NCI-H446 (cell line): ENCODE measurements around the gene OR4D6.
A peak's percentile ranks its signal among the peaks of the same experiment; 100 is the strongest.
"Not testable (repeated sequence)": the region's sequence is repeated elsewhere in the genome, so short reads cannot be mapped to it uniquely, and the experiment has no call there.

ENCODE experiments used
- DNase-seq, 2 experiments: peaks; one replicate each; lab custom pipeline; 2025; lab: John Stamatoyannopoulos, UW

Gene OR4D6

DNA sequence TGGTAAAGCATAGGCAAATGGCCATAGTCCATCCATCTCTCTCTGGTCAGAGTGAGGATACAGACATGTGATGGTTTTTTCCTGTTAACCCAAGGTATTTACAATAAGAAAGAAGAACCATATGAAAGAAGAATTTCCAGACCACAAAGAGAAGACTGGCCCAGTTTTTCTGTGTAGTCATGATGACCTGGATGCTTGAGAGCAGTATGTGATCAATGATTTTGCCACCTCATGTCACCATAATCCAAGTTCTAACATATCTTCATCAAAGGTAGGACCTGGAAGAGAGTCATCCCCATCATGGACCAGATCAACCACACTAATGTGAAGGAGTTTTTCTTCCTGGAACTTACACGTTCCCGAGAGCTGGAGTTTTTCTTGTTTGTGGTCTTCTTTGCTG, at the start of gene OR4D6:
Gene OR4D6 (plus strand): TSS at position 301 of the 400 bp plus-strand sequence. CDS start 0 bp downstream, at position 301.
- no peak for DNase-seq

DNA sequence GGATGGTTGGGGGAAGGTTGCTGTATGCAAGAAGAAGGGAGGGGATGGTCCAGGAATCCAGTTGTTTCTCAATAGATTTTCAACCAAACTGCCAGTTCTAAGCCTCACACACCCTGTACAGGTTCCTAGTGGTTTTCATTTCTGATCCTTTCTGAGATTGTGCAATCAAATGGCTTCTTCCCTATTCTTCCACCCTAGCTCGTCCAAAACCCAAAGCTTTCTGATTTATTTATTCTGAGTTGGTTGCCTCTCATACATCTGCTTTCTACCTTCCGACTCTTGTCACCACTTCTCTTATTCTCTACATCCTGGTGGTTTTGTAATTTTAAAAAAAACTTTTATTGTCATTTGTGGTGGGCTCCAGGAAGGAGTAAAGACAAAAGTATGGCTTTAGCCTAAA, 43.1 kb upstream of the OR4D6 start:
- DNase-seq = no peak

- no peak for DNase-seq
These were observed 41.6 kb upstream of the OR4D6 start for GRCh38 chr11:59415111-59415510.

DNA sequence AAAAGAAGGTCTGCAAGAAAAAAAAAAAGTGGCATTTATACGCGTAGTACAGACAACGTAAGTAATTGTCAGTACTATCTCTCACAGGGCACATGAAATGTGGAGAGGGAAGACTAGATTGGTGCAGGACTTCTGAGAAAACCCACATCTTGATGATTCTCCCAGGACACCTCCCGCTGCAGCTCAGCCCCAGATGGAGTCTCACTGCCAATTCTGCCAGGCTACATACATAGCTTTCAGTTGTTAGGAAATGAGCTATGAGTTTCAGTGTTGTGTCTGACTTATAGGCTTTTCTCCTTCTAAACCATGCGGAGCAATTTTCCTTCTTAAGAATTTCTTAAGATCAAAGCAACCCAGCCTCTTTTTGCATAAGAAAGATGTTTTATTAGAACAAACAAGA, 40.1 kb upstream of the OR4D6 start:
- DNase-seq = peak in 1 of 2 experiments; percentile 42

GRCh38 chr11:59417023-59417422, 39.7 kb upstream of the OR4D6 start:
- peak in 1 of 2 experiments; percentile 30 for DNase-seq

DNA sequence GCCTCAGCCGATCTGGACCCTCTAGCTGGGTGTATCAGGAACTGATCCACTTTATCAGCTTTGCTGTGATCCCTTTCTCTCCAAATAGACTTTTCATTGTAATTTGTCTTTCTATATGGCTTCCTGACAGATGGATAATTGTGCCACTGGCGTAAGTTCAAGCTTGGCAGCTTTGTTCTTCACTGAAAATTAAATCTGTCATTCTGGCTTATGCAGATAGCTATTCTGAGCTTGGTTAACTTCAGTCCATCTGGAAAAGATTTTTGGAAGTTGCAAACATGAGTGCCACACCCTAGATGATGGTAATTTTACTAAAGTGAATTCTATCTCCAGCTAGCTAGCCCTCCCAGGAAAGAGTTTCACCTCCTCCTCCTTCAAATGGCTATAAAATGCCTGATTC, 38.6 kb upstream of the OR4D6 start:
- peak; percentile 88 to 93 for DNase-seq

DNA sequence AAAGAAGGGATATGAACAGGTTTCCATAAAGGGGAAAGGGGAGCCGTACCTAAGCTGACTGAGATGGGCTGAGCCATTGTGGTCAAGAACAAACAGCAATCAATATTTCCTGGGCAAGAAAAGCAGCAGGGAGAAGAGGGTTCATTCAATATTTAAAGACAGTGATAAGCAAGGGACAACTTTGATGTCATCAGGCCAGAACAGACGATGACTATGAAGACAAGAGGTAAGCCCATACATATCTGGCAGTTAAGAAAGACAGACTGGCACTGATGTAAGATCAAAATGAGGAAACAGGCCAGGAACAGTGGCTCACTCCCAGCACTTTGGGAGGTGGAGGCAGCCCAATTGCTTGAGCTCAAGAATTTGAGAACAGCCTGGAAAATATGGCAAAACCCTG, 32.9 kb upstream of the OR4D6 start:
- DNase-seq = no peak

GRCh38 chr11:59425131-59425530, 31.6 kb upstream of the OR4D6 start:
- no peak for DNase-seq

GRCh38 chr11:59426361-59427067, 30.2 kb upstream of the OR4D6 start, which contains the start of gene OR5A2:
Gene OR5A2 (minus strand): TSS chr11:59426413. CDS start chr11:59422953, 3,460 bp downstream.
- DNase-seq = peak; percentile 32 to 54

GRCh38 chr11:59427068-59427382, 29.7 kb upstream of the OR4D6 start:
- DNase-seq = no peak

- DNase-seq = peak; percentile 78 to 83
These were observed 26.7 kb upstream of the OR4D6 start for GRCh38 chr11:59429924-59430516.

DNA sequence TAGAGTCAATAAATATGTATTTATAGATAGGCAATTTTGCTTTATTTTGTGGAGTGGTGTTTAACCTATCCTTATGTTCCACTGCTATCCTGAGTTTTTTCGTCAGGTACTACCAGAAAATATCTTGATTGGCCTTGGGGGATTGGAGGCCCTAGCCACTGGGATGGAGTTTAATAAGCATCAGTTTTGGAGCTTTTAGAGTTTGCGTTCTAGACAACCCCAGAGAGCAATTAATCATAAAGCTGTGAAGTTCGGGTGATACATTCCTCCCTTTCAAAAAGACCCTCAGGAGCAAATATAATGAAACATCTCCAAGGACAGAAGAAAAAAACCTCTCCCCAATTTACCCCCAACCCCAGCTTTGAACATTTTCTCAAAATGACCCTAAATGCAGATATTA, 20.6 kb upstream of the OR4D6 start, which contains the start of gene OR5A1:
Gene OR5A1 (plus strand): TSS at position 301 of the 400 bp plus-strand sequence. CDS start 6,700 bp downstream, outside the sequence.
- DNase-seq = no peak

GRCh38 chr11:59437770-59438169, 19.0 kb upstream of the OR4D6 start:
- DNase-seq = peak in 1 of 2 experiments; percentile 17

DNA sequence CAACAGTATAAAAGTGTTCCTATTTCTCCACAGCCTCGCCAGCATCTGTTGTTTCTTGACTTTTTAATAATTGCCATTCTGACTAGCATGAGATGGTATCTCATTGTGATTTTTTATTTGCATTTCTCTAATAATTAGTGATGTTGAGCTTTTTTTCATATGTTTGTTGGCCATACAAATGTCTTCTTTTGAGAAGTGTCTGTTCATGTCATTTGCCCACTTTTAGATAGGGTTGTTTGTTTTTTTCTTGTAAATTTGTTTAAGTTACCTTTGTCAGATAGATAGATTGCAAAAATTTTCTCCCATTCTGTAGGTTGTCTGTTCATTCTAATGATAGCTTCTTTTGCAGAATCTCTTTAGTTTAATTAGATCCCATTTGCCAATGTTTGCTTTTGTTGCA, 11.1 kb upstream of the OR4D6 start:
- not testable (repeated sequence) for DNase-seq

GRCh38 chr11:59448484-59448883, 8.3 kb upstream of the OR4D6 start:
- DNase-seq = no peak

- DNase-seq = no peak
These were observed 3.2 kb downstream of the OR4D6 start for GRCh38 chr11:59459916-59460315.

- no peak for DNase-seq
These were observed 6.5 kb downstream of the OR4D6 start for GRCh38 chr11:59463190-59463641.

DNA sequence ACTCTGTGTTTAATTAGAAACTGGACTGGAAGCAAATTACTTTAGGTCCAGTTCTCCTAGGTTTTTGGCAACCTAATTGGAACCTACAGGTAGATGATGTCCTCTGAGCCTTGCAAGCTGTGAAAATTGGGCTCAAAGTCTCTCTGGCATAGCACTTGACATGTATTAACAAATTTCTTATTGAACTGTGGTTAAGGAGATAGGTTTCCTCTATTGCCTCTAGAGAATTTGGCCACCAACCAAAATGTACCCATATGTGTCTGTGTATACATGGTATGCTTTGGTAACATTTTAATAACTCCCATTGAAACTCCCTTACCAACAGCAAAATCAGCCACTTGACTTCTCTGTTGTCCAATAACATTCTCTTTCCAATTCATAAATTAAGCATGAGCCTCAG, 16.3 kb downstream of the OR4D6 start, which contains the start of gene OR4D10:
Gene OR4D10 (plus strand): TSS at position 301 of the 400 bp plus-strand sequence. CDS start 4,115 bp downstream, outside the sequence.
- DNase-seq = no peak

- no peak for DNase-seq
These were observed 18.4 kb downstream of the OR4D6 start for GRCh38 chr11:59475176-59475575.

- no peak for DNase-seq
These were observed 23.1 kb downstream of the OR4D6 start for GRCh38 chr11:59479906-59480305.

GRCh38 chr11:59480359-59480758, 23.6 kb downstream of the OR4D6 start:
- DNase-seq = no peak

- DNase-seq = no peak
These were observed 45.2 kb downstream of the OR4D6 start for GRCh38 chr11:59501931-59502330.

- DNase-seq = no peak
These were observed 46.5 kb downstream of the OR4D6 start, which contains the start of gene OR4D11 for GRCh38 chr11:59503276-59503675. Gene OR4D11 (plus strand): TSS chr11:59503576. CDS start chr11:59503576, 0 bp downstream.
